ENCODE data around the gene ZNF837.
"Not testable (repeated sequence)": the region's sequence is repeated elsewhere in the genome, so short reads cannot be mapped to it uniquely, and the experiment has no call there.

ZNF837 gene

GRCh38 chr19:58395979-58396627, 15.3 kb upstream of the ZNF837 start:
- DNase-seq, result no peak

DNA sequence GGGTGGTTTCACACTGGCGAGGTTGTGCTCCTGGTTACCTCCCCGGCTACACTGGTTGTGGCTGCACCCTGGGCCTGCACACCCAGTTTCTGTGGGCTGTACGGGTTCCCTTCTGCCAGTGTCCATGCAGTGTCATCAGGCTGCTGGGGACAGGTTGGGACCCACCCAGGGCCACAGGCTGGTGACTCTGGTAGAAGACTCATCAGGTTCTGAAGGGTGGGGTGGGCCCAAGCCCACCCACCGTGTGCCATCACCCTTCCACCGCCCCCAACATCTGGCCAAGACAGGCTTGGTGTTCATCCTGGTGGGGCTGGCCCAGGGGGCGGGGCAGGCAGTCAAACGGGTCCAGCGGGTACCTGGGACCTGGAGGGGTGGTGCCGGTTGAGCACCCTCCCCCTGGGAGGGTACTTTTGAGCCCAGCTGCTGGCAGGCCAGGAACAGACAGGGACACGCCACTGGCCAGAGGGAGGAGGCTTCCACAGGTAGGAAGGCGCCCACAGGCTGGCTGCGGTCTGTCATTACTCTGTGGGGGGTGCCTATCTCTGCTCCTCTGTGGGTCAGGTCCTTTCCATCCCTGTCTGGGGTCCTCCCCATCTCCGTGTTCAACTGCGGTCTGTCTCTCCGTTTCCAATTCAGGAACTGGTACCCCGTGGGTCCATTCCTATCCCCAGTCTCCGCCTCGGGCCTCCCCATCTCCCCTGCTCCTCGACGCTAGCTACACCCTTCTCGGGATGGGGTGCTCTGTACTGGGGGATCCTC, 14.6 kb upstream of the ZNF837 start, which contains the start of gene RNF225:
RNF225 (plus strand) TSS at position 437 of the 759 bp plus-strand sequence. CDS start 434 bp downstream, outside the sequence.
- DNase-seq, result no peak

DNA sequence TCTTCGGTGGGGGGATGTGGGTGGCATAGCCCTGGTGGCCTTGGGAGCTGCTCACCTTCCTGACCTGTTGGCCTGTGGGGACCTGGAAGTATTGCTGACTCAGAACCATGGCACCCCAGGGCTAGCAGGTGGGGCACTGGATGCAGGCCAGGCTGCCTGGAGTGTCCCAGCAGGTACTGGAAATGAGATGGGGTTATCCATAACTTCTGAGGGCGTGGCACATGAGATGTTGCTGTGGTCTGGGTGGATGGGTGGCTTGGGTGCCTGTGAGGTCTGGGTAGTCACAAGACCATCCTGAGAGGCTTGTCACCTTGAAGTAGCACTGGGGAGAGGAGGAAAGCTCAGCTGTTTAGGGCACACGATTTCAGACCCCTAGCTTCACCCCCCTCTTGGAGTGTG, 14.0 kb upstream of the ZNF837 start:
- no peak for DNase-seq

GRCh38 chr19:58393725-58394033, 12.8 kb upstream of the ZNF837 start:
- DNase-seq, result no peak

DNA sequence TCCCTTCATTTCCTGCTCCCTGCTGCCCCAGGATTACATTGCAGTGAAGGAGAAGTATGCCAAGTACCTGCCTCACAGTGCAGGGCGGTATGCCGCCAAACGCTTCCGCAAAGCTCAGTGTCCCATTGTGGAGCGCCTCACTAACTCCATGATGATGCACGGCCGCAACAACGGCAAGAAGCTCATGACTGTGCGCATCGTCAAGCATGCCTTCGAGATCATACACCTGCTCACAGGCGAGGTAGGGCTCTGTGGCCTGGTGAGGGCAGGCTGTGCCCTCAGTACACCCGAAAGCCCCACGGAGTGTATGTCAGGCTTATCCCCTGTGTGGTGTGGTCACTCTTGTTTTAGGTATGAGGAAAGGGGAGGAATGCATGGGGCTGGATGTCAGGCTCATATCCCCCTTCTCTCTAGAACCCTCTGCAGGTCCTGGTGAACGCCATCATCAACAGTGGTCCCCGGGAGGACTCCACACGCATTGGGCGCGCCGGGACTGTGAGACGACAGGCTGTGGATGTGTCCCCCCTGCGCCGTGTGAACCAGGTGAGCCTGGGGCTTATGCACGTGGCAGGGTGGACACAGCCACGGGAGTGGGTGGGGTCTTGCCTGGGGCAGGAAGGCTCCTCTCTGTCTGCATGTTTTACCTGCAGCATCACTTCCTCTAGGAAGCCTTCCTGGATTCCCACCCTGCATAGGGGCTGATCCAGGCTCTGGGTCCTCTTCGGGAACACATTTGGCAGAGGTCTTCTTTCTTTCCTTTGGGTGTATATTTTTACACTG, 12.3 kb upstream of the ZNF837 start:
- no peak for DNase-seq

DNA sequence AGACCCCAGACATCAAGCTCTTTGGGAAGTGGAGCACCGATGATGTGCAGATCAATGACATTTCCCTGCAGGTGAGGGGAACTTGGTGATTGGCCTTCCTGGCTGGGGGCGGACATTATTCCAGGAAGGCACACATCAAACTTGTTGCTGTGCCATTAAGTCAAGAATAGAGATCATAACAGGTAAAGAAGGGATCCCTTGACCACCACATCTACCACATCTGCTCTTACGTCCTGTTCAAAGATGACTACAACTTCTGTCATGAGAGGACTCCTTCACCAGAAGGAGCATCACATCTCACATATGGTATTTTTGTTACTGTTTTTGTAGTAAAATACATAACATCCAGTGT, 7.3 kb upstream of the ZNF837 start:
- no peak for DNase-seq

DNA sequence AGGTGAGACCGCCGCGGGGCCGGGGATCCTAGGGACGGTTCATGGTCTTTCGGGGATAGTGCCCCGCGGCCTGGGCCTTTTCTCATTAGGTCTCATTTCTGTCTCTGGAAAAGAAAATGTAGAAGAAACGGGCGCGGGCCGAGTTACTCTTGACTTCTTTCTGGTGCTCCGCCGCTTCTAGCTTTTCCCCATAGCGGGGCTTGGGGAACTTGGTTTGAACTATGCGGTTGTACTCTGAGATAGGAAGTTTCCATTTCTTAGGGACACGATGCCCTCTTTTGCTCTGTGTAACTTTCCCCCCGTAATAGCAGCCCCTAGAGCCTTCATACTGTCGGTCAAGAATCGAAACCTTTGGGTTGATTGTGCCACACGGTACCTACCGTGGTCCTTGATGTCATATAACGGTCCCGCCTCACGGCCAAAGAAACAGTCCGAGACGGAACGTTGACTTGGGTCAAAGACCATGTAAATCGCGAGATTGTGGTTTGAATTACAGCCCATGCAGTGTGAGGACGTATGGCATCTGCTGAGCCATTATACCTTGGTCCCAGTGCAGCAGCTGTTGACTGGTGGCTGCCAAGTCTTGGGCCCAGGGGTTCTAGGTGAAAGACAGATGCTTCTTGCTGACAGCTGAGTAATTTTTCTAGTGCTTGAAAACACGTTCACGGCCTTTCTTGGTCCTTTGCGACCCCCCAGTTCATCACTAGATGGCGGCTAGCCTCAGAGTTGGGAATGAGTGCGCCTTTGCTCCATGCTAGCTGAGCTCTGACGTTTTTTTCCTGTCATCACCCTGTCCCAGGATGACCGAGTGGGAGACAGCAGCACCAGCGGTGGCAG, 6.7 kb upstream of the ZNF837 start:
- DNase-seq, result peak; percentile 27

DNA sequence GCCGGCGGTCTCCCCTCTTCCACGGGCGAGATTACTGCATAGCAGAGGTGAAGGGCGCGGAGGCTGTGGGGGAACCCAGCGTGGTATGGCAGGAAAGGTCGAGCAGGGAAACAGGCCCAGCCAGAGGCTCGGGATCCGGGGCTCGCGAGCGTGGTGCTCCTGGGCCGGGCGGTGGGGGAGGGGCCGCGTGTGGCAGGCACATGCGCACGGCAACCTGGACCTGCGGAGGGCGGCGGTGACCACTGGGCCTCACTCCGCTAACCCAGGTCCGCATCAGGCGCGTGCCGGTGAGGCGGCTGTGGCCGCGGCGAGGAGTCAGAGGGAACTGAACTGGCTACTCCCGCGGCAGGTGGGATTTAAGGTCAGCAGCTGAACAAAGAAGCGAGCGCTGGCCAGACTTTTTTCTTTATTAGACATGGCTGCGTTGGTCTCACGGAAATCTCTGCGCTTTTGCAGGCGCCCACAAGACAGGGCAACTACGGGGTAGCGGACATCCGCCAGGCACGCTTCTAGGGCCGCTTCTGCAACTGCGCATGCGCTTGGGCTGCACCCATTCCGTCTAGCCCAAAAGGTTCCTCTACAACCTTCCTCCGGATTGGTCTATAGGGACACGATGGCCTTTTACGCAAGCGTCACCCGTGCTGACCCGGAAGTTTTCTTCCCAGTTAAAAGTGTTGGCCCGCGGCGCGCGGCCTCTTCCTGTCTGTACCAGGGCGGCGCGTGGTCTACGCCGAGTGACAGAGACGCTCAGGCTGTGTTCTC, 5.9 kb upstream of the ZNF837 start, which contains the start of gene RPS5:
RPS5 (plus strand) TSS at position 694 of the 762 bp plus-strand sequence. CDS start 869 bp downstream, outside the sequence.
- peak; percentile 98 for DNase-seq

DNA sequence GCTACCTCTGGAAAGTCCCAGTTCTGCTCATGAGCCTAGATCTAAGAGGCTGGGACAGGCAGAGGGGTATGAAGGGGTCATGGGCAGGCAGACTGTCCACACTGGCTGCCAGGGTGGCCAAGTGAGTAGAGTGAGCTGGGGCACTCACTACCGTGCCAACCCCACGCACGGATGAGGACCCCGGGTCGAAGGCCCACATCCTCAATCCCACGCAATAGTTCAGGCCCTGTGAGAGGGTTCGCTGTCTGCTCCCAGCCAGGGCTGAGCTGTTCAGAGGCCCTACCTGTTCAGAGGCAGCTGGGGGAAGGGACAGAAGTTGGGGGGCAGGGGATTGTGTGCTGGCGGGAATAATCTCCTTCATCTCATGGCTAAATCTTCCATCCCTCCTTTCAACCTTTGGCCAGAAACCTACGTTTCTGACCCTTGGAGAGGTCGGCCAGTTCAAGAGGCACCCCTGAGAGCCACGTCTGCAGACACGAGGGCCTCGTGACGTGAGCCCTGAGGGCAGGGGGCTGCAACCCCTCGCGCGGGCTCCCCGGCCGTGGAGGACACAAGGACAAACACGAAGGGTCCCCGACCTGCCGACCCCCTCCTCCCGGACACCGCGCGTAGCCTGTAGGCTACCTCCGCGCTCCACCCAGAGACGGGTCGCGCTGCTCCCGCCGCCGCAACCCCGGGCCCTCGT, 5.2 kb upstream of the ZNF837 start:
- no peak for DNase-seq

DNA sequence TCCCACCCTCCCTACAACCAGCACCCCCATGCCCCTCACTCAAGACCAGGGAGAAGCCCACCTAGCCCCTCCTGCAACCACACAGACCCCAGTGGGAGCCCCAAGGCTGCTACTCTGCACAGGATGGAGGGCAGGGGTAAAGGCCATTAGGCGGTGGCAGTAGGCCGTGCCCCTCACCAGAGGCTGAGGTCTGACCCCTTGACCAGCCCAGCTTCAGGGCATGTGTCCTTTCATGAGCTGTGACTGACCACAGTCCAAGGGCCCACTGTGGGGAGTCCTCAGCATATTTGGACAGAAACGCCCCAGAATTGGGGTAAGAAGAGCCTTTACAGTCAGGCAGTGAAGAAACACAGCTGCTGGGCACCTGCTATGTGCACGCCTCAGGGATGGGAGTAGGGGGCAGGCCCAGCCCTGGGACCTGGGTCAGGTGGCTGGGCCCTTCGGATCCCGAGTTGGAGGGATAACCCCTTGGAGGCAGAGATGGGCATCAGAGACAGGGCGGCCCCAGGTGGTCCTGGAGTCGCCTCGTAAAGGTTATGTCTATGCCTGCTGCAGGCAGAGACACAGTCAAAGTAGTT, 4.6 kb upstream of the ZNF837 start:
- DNase-seq, result no peak

DNA sequence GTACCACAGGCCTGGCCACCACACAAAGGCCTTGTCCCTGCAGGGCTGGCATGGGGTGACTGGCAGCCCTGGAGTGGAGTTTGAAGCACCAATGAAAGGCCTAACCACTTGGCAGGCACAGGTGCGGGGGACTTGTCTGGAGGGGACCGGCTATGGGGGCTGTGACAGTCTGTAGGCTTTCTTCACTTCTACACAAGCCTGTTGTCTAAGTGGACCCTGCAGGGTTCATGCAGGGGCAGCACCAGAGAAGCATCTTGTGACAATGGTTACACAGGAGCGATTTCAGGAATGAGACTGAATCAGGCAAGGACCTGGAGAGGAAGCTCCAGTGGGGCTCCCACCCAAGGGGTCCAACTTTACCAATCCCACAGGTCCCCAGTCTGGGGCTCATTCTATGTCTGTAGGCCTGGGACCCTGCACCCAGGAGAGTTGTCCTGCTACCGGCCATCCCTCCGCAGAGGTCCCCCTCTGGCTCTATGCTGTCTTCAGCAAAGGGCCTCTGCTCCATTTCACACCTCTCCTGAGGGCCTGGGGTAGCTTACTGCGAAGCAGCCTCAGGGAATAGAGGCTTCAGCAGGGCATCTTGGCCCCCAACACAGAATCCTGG, 2.3 kb upstream of the ZNF837 start:
- no peak for DNase-seq

DNA sequence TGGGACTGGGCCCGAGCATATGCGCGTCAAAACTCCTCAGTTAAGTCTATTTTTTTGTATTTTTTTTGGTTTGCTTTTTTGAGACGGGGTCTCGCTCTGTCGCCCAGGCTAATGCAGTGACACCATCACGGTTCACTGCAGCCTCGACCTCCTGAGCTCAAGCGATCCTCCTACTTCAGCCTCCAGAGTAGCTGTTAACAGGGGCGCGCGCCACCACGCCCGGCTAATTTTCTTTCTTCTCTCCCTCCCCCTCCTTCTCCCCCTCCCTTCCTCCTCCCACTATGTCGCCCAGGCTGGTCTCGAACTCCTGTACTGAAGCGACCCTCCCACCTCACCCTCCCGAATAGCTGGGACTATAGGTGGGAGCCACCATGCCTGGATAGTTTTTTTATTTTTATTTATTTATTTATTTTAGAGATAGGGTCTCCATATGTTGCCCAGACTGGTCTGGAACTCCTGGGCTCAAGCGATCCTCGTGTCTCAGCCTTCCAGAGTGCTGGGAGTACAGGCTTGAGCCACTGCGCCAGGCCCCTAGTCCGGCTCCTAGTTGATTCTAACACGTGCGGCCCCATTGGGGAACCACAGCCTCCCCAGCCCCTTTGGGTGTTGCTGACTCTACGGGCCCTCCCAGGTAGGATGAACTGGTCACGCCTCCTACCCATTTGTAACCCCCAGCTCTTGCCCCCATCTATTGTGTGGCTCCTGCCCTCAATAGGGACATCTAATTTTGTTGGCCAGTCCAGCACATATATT, 806 bp upstream of the ZNF837 start:
- DNase-seq, result no peak

GRCh38 chr19:58380037-58380661, 681 bp downstream of the ZNF837 start:
- DNase-seq, result no peak

DNA sequence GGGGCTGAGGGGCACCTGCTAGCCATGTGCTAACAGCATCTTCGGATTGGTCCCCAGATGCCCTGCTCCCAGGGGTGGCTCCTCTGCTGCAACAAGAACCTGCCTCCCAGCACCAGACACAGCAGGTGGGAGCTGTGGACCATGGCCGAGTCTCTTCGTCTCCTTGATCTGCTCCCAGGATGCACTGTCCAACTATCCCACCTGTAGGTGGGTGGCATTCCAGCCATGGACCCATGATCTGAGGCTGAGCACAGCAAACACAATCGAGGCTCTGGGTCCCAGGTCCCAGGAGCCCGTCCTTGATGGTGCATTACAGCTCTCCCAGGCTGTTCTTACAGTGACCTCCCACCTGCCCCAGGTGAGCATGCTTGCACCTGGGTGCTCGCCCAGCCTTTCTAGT, 1.6 kb downstream of the ZNF837 start:
- DNase-seq, result no peak

DNA sequence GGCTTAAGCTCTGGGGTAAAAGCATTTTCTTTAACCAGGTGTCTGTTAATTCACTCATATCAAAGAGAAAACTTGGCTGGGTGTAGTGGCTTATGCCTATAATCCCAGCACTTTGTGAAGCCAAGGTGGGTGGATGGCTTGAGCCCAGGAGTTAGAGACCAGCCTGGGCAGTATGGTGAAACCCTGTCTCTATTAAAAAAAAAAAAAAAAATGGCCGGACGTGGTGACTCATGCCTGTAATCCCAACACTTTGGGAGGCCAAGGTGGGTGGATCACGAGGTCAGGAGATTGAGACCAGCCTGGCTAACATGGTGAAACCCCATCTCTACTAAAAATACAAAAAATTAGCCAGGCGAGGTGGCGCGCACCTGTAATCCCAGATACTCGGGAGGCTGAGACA, 4.1 kb downstream of the ZNF837 start:
- not testable (repeated sequence) for DNase-seq

GRCh38 chr19:58374200-58374599, 6.6 kb downstream of the ZNF837 start:
- DNase-seq, result no peak

GRCh38 chr19:58372311-58373133, 8.3 kb downstream of the ZNF837 start:
- DNase-seq, result no peak

- no peak for DNase-seq
These were observed 12.1 kb downstream of the ZNF837 start for GRCh38 chr19:58368561-58369360.

Measured in DMS 273 treated with DMSO at 0.1 percent for 48 hours (cell line).